BLaER1 (cell line): Measurements from ENCODE around the gene DISC1.

Source experiments
- H3K27ac ChIP-seq: shearing (Covaris generic); formaldehyde crosslinking; 2 replicates; pipeline ENCODE4 v1.8.1; 2022
- H3K27me3 ChIP-seq: shearing (Covaris generic); formaldehyde crosslinking; 2 replicates; pipeline ENCODE4 v1.8.1; 2022
- H3K36me3 ChIP-seq: shearing (Covaris generic); formaldehyde crosslinking; 2 replicates; pipeline ENCODE4 v1.8.1; 2022
- H3K4me1 ChIP-seq: shearing (Covaris generic); formaldehyde crosslinking; 2 replicates; pipeline ENCODE4 v1.8.1; 2022
- H3K4me2 ChIP-seq: shearing (Covaris generic); formaldehyde crosslinking; 2 replicates; pipeline ENCODE4 v1.8.1; 2022
- H3K4me3 ChIP-seq: shearing (Covaris generic); formaldehyde crosslinking; 2 replicates; pipeline ENCODE4 v1.8.1; 2022
- H3K9ac ChIP-seq: shearing (Covaris generic); formaldehyde crosslinking; 2 replicates; pipeline ENCODE4 v1.8.1; 2022
- H3K9me3 ChIP-seq: shearing (Covaris generic); formaldehyde crosslinking; 2 replicates; pipeline ENCODE4 v1.8.1; 2022
- H4K20me1 ChIP-seq: shearing (Covaris generic); formaldehyde crosslinking; 2 replicates; pipeline ENCODE4 v1.8.1; 2022
- Cebpa-rat ChIP-seq: shearing (Covaris generic); IDR thresholded peaks from 2 replicates; pipeline ENCODE4 v1.8.1; 2022

The DISC1 gene

GRCh38 chr1:231808990-231809389 lies 182.4 kb downstream of the DISC1 start:
- Histone ChIP-seq H3K27me3 (no peaks in the 10 kb centered on the region), H3K4me2 (no peak overlapping the region), H3K36me3 (peaks cover 8% of the 10 kb centered on the region; the same call in 1 of the 2 replicates), H3K4me1 (no peaks in the 10 kb centered on the region), H3K9ac (no peak overlapping the region), H3K4me3 (no peak overlapping the region), H3K27ac (no peak overlapping the region), H4K20me1 (no peaks in the 10 kb centered on the region), H3K9me3 (0 out of 2 replicates have a peak, but pooled peaks cover 3% of the 10 kb centered on the region)
- no peak for TF ChIP-seq Cebpa-rat

DNA sequence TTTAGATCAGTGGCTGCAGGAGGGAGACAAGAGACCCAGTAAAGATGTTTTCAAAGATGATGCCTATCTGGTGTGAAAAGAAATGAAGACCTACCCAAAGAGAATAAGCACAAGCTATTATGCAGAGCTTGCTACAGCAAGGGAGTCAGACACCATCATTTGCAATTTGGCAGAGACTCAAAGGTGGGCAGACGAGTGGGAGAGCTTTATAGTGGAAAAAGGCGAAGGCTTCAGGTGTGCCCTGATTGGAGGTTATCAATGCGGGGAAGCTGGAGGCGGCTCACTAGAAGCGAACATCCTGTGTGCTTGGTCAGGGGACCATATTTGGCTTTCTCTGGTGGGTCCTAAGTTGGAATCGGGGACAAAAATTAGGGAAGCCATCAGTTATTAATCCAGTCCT lies 183.8 kb downstream of the DISC1 start:
- Histone ChIP-seq H3K36me3 (peaks cover 9% of the 10 kb centered on the region; the same call in 1 of the 2 replicates), H3K4me1 (no peaks in the 10 kb centered on the region), H3K27me3 (no peaks in the 10 kb centered on the region), H3K9me3 (0 out of 2 replicates have a peak, but pooled peaks cover 3% of the 10 kb centered on the region), H3K4me3 (no peak overlapping the region), H3K27ac (no peak overlapping the region), H3K9ac (no peak overlapping the region), H3K4me2 (no peak overlapping the region), H4K20me1 (no peaks in the 10 kb centered on the region)
- no peak for TF ChIP-seq Cebpa-rat

GRCh38 chr1:231814021-231814420 lies 187.4 kb downstream of the DISC1 start:
- Histone ChIP-seq H3K9ac (no peak overlapping the region), H3K4me1 (no peaks in the 10 kb centered on the region), H3K27ac (no peak overlapping the region), H3K4me3 (no peak overlapping the region), H3K9me3 (0 out of 2 replicates have a peak, but pooled peaks cover 3% of the 10 kb centered on the region), H3K27me3 (no peaks in the 10 kb centered on the region), H3K4me2 (no peak overlapping the region), H3K36me3 (peaks cover 20% of the 10 kb centered on the region; the same call in 1 of the 2 replicates), H4K20me1 (no peaks in the 10 kb centered on the region)
- no peak for TF ChIP-seq Cebpa-rat

DNA sequence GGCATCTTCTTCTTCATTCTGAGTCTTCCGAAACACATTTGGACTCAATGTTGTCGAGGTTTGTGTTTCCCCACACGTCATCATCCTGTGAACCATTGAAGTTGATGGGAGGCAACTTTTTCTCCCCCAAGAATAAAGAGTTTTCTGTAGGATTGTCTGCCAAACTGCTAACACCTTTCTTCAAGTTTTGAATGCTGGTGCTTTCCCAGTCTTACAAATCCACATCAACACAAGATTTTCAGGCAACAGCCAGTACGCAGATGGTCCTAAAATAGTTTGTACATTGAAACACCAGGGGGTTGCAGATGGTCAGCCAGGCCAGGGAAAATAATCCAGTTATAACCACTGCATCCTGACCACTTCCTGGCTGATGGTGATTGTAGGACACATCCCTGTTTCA lies 187.9 kb downstream of the DISC1 start:
- H3K9me3 ChIP-seq, result 0 out of 2 replicates have a peak, but pooled peaks cover 3% of the 10 kb centered on the region
- peaks cover 20% of the 10 kb centered on the region; the same call in 1 of the 2 replicates for H3K36me3 ChIP-seq
- H3K4me3 ChIP-seq, result no peak overlapping the region
- no peak overlapping the region for H3K27ac ChIP-seq
- no peak overlapping the region for H3K9ac ChIP-seq
- no peaks in the 10 kb centered on the region for H3K27me3 ChIP-seq
- H4K20me1 ChIP-seq, result no peaks in the 10 kb centered on the region
- no peak for TF ChIP-seq Cebpa-rat
- H3K4me1 ChIP-seq, result no peaks in the 10 kb centered on the region
- H3K4me2 ChIP-seq, result no peak overlapping the region

- H3K4me1 ChIP-seq, result no peaks in the 10 kb centered on the region
- H4K20me1 ChIP-seq, result no peaks in the 10 kb centered on the region
- no peak for TF ChIP-seq Cebpa-rat
- peaks cover 18% of the 10 kb centered on the region; the same call in 1 of the 2 replicates for H3K36me3 ChIP-seq
- H3K4me2 ChIP-seq, result no peak overlapping the region
- no peak overlapping the region for H3K9ac ChIP-seq
- H3K27ac ChIP-seq, result no peak overlapping the region
- 0 out of 2 replicates have a peak, but pooled peaks cover 3% of the 10 kb centered on the region for H3K9me3 ChIP-seq
- H3K27me3 ChIP-seq, result no peaks in the 10 kb centered on the region
- H3K4me3 ChIP-seq, result no peak overlapping the region
These were observed 191.2 kb downstream of the DISC1 start for GRCh38 chr1:231817801-231818200.

DNA sequence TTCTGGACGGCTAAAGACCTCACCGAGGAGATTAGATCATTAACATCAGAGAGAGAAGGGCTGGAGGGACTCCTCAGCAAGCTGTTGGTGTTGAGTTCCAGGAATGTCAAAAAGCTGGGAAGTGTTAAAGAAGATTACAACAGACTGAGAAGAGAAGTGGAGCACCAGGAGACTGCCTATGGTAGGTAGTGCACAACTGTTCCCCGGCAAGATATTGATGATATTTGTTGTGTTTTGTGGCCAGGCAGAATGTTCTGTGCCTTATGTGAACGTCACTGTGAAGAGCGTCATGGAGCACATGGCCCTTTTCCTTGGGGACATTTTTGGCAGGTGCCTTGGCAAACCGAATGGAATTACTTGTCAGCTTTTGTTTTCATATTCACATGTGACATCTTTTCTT lies 191.7 kb downstream of the DISC1 start:
- H3K27me3 ChIP-seq, result no peaks in the 10 kb centered on the region
- 0 out of 2 replicates have a peak, but pooled peaks cover under 1% of the 10 kb centered on the region for H3K9me3 ChIP-seq
- no peak overlapping the region for H3K4me2 ChIP-seq
- TF ChIP-seq Cebpa-rat, result no peak
- no peaks in the 10 kb centered on the region for H3K4me1 ChIP-seq
- H3K36me3 ChIP-seq, result peaks cover 13% of the 10 kb centered on the region; the same call in 1 of the 2 replicates
- H3K4me3 ChIP-seq, result no peak overlapping the region
- no peaks in the 10 kb centered on the region for H4K20me1 ChIP-seq
- no peak overlapping the region for H3K27ac ChIP-seq
- H3K9ac ChIP-seq, result no peak overlapping the region

- no peak for TF ChIP-seq Cebpa-rat
- Histone ChIP-seq H3K4me1 (no peaks in the 10 kb centered on the region), H3K4me2 (no peak overlapping the region), H3K27me3 (no peaks in the 10 kb centered on the region), H4K20me1 (no peaks in the 10 kb centered on the region), H3K4me3 (no peak overlapping the region), H3K9ac (no peak overlapping the region), H3K27ac (no peak overlapping the region), H3K9me3 (no peaks in the 10 kb centered on the region), H3K36me3 (peaks cover 9% of the 10 kb centered on the region; the same call in 1 of the 2 replicates)
These were observed 194.7 kb downstream of the DISC1 start for GRCh38 chr1:231821281-231821680.

DNA sequence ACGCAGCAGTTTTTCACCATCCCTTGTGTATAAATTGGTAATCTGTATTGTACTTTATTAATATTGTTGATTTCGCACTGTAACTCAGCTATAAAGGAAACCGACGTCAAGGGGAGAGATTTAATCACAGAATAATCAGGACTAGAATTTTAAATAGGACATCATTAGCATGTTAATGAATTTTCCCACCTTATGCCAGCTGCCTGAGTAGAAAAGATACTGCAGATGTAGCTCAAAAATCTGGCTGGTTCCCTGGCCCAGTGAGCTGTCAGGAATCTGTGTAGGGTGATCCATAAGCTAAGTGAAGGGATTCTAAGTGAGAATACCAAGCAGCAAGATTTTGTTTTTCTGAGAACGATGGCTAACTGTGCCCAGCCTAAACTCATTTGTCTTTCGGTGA lies 195.5 kb downstream of the DISC1 start:
- no peak overlapping the region for H3K4me3 ChIP-seq
- no peak for TF ChIP-seq Cebpa-rat
- no peaks in the 10 kb centered on the region for H3K9me3 ChIP-seq
- H3K27me3 ChIP-seq, result no peaks in the 10 kb centered on the region
- H3K4me2 ChIP-seq, result no peak overlapping the region
- H3K36me3 ChIP-seq, result peaks cover 9% of the 10 kb centered on the region; the same call in 1 of the 2 replicates
- no peak overlapping the region for H3K27ac ChIP-seq
- H4K20me1 ChIP-seq, result no peaks in the 10 kb centered on the region
- no peak overlapping the region for H3K9ac ChIP-seq
- H3K4me1 ChIP-seq, result no peaks in the 10 kb centered on the region

DNA sequence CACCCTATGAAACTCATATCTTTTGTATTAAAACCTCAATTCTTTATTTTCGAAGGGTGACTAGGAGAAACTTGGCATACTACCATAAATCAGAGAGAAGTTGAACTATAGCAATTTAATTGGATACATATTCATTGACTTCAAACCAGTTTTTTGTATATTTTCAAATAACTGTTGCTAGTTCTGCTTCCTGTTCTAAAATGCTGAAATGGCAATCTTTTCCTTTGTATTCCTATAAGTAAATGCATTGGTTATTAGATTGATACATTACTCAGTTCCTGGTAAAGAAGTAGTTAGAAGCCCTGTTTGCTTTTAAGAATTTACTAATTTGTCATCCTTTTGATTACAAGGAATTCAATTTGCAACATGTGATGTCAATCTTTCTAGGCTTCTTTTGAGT lies 200.0 kb downstream of the DISC1 start:
- no peak overlapping the region for H3K9ac ChIP-seq
- H3K4me3 ChIP-seq, result no peak overlapping the region
- H4K20me1 ChIP-seq, result no peaks in the 10 kb centered on the region
- no peak for TF ChIP-seq Cebpa-rat
- no peaks in the 10 kb centered on the region for H3K4me1 ChIP-seq
- no peak overlapping the region for H3K27ac ChIP-seq
- H3K27me3 ChIP-seq, result no peaks in the 10 kb centered on the region
- H3K36me3 ChIP-seq, result no peaks in the 10 kb centered on the region
- no peaks in the 10 kb centered on the region for H3K9me3 ChIP-seq
- H3K4me2 ChIP-seq, result no peak overlapping the region

DNA sequence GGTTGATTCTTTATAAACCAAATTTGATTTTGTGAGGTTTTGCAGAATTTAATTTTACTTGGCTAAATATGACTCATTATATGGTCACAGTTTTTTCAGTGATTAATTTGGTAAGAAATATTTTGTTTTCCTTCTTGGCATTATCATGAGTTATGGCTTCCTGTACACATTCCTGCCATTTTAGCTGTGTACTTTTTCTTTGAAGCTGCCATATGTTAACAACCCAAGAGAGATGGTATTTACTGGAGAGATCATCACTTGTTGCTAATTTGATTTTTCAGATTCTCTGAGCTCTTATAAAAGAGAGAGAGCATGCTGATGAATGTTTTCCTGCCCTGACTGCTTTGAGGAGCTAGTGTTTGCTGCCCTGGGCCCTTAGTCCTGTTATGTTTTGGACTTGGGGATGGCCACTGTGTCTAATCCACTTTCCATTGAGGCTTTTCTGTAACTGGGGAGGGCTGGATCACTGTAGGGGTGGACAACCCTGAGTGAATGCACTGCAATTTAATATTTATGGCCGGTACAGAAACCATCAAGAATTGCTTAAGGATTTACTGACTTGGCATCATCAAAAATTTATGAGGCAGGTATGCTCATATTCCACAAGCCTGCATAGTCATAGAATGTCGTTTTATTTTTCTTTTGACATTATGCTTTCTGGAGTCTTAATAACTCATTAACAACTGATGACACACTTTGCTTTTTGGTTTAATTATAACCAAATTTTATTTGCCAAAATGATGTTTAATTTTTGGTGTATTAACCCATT lies 200.9 kb downstream of the DISC1 start:
- Histone ChIP-seq H3K4me3 (no peak overlapping the region), H3K4me1 (no peaks in the 10 kb centered on the region)

More for the DNA sequence above, 200.9 kb downstream of the DISC1 start:
- Histone ChIP-seq H3K4me2 (no peak overlapping the region), H3K27ac (no peak overlapping the region), H3K9ac (no peak overlapping the region), H3K27me3 (no peaks in the 10 kb centered on the region), H4K20me1 (no peaks in the 10 kb centered on the region), H3K9me3 (no peaks in the 10 kb centered on the region), H3K36me3 (no peaks in the 10 kb centered on the region)
- TF ChIP-seq Cebpa-rat, result no peak
